HG02938 (cell line): ENCODE results near the gene PIMREG.
"Not testable (repeated sequence)": the region's sequence is repeated elsewhere in the genome, so short reads cannot be mapped to it uniquely, and the experiment has no call there.

Experiments
- ATAC-seq: cut with Tn5 transposase; IDR thresholded peaks from one replicate; pipeline ENCODE4 v1.9.1; 2021; ENCODE audit warnings: mild to moderate bottlenecking, moderate library complexity; ENCODE audit not compliant: unreplicated experiment

PIMREG gene

DNA sequence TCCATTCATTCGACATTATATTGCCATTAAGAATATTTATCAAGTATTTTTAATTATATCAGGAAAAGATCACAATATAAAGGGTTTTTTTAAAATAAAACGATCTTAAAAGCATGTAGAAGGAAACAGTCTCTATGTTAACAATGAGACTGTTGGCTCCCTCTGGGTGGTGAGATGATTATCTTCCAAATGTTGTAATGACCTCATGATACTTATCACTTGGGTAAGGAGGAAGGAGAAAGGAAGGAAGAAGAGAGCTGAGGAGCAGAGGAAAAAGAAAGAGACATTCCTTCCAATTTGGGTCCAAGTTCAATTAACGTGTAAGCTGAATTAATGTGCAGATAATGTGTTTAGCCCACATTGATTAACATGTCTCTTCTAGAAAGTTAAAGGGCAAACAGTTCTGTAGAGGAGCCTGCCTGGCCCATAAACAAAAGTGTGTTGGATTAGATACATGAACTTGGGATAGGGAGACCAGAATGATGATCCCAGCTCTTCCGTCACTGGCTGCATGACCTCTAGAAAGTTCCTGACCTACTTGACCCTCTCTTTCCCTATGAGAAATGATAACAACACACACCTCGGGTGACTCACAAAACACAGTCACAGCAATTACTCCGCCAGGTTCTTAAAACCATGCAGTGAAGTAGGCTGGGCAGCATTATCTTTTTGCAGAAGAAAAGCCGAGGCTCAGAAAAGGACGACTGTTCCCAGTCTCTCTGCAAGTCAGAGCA lies 32.0 kb downstream of the PIMREG start:
- no peak for ATAC-seq

- no peak for ATAC-seq
Measured at GRCh38 chr17:6476810-6477179, 32.5 kb downstream of the PIMREG start.

GRCh38 chr17:6477831-6478383 lies 33.7 kb downstream of the PIMREG start:
- no peak for ATAC-seq

- ATAC-seq: no peak
Measured at GRCh38 chr17:6478486-6478885, 34.2 kb downstream of the PIMREG start.

GRCh38 chr17:6479622-6480302 lies 35.5 kb downstream of the PIMREG start:
- no peak for ATAC-seq

DNA sequence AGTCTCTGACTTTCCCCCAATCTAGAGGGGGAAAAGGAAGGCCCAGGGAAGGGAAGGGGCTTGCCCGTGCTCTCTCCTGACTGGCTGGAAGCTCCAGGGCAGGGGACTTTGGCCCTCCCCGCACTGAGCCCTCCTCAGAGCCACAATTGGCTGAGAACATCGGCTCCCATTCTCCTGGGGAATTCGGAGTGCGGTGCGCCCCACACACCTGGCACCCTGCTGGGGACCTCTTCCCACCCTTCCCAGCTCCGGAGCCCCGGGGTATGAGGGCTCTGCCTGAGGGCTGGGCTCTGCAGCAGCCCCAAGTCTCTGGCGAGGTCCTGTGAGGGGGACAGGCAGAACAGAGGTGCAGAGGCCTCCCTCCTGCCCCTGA lies 36.0 kb downstream of the PIMREG start:
- ATAC-seq: no peak

- no peak for ATAC-seq
Measured at GRCh38 chr17:6482105-6482455, 37.8 kb downstream of the PIMREG start.

DNA sequence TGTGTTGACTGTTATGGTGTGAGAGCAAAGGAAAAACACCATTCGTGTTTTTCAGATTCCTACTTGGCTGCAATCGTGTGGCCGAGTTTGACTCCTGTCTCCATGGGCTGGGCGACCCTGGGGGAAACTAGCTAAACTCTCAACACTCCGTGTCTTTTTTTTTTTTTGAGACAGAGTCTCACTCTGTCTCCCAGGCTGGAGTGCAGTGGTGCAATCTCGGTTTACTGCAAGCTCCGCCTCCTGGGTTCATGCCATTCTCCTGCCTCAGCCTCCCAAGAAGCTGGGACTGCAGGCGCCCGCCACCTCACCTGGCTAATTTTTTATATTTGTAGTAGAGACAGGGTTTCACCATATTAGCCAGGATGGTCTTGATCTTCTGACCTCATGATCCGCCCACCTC lies 38.5 kb downstream of the PIMREG start:
- ATAC-seq: not testable (repeated sequence)

GRCh38 chr17:6483507-6483906 lies 39.3 kb downstream of the PIMREG start:
- ATAC-seq: no peak

- ATAC-seq: no peak
Measured at GRCh38 chr17:6485646-6486412, 41.6 kb downstream of the PIMREG start.

DNA sequence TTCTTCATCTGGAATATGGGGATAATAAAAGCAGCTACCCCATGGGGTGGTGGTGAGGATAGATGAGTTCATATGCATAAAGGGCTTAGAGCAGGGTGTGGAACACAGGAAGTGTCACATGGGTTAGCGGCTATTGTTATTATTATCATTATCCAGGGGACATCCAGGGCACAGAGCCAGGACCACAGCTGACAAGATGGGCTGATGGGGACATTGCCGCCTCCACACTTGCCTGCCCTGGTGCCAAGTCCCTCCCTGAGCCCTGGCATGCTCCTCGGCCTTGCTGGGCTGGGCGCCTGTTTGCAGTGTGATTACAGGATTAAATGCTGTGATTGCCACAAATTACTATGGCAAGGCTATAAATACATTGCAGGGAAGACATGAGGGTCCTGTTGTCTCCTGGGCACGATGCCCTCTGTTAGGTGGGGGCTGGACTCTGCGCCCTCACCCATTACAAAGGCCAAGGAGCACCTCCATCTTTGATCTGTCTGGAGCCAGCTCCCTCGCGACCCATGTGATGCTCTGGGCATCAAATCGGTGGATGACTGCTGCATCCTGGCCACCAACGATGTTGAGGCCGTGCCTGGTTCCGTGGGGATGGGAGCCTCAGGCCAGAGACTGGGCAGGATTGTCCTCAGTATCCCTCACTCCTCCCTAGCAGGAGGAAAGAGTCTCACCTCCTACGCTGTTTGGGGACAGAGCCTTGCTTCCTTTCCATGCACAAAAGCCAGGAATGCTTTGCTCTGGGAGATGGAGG lies 43.2 kb downstream of the PIMREG start:
- no peak for ATAC-seq

- no peak for ATAC-seq
Measured at GRCh38 chr17:6488008-6488539, 43.8 kb downstream of the PIMREG start.

DNA sequence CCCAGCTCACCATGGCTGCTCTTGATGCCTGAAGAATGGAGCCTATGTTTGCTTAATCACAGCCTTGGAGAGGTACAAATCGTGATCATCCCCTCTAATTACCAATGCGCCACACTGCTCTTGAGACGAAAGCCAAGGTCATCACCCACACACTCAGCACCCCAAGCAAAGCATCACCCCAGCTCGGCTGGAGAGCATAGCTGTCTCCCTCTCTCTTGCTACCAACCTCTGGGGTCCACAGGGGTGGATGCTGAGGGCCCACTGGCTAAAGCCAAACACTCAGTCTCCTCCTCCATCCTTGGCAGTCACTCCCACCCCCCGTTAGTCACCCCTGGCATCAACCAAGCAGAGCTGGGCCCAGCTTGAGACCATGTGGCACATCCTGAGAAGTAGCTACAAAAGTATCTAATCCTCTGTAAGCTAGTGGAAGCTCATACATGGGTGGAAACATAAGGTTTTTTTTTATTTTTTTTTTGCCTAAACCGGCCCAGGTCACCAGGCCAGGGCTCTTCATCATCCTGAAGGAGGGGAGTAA lies 44.8 kb downstream of the PIMREG start:
- ATAC-seq: no peak

- no peak for ATAC-seq
Measured at GRCh38 chr17:6491071-6491700, 46.9 kb downstream of the PIMREG start.

DNA sequence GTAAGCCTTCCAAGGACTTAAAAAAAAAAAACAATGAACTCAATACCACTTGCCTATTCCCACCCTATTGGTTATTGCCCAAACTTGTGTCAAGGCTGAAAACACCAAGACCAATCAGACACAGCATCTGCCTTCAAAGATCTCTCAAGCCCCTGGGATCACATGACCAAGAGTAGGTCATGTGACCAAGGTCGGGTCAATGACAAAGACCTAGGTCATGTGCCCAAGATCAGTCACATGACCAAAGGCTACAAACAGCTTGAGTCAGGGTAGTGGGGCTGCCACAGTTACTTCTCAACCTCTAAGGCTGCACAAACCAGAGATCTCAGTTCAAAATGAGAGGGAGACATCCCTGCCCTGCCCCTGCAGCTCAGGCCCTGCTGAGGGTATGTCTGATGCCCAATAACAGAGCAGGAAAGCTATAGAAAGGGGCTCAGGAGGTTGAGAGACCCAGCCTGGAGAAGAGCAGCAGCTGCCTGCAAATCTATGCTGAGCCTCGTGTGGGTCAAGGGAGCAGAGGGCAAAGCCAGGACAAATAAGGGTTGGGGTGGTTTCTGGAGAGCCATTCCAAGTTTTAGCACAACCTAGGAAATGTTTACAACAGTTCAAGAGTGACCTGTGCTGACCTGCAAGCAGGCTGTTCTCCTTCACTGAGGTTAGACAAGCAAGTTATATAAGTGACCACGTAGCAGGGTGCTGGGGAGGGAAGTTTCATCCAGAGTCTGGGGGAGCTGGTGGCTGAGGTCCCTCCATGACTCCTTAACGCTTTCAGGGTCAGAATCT lies 48.8 kb downstream of the PIMREG start:
- ATAC-seq: no peak

GRCh38 chr17:6494239-6494941 lies 50.1 kb downstream of the PIMREG start:
- no peak for ATAC-seq

GRCh38 chr17:6495450-6496115 lies 51.3 kb downstream of the PIMREG start:
- ATAC-seq: no peak

- ATAC-seq: no peak
Measured at GRCh38 chr17:6496116-6496481, 51.8 kb downstream of the PIMREG start.
